Peyer's patch (tissue), 4 donors: ENCODE data around the gene CD40.

Experiments used
- POLR2A ChIP-seq, 2 donors: fragments of 450-650 bp; IDR thresholded peaks; one replicate each; pipeline ENCODE4 v1.5.1; 2017; ENCODE audit warnings: antibody characterized with exemption in 2 of 2, mild to moderate bottlenecking in 2 of 2, moderate library complexity in 2 of 2
- TF ChIP-seq, protein P1 (sequence below), 6 experiments: fragments of 450-650 bp in 4 of 6; fragments of 200-600 bp in 2 of 6; sonication (generic) in 1 of 6; IDR thresholded peaks; one replicate each; pipeline ENCODE4 v1.5.1; 2017 to 2019; ENCODE audit warnings: antibody characterized with exemption in 6 of 6, mild to moderate bottlenecking in 3 of 6, moderate library complexity in 1 of 6

DNA sequence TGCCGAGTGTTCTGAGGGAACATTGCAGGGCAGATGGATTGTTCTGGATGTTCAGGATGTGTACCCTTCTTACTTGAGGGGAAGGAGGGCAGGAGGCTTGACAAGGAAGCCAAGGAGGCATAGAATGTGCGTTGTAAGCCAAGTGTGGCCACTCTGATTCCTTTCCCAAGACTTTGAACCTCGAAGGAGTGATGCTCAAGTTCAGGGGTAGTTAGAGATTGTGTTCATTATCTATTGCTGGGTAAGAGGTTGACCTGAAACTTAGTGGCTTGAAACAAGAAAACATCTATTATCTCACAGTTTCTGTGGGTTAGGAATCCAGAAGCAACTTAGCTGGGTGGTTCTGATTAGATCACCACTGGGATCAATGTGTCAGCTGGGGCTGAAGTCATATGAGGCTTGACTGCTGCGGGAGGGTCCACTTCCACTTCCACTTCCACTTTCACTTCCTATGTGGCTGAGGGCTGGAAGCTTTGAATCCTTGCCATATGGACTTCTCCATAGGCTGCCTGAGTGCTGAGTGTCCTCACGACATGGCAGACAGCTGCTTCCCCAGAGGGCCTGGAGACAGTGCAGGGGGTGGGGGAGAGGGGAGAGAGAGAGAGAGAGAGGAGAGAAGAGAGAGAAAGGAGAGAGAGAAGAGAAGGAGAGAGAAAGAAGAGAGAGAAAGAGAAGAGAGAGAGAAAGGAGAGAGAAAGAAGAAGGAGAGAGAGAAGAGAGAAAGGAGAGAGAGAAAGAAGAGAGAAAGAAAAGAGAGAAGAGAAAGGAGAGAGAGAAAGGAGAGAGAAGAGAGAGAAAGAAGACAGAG is 6.9 kb upstream of the CD40 start:
- TF ChIP-seq, protein P1, sequence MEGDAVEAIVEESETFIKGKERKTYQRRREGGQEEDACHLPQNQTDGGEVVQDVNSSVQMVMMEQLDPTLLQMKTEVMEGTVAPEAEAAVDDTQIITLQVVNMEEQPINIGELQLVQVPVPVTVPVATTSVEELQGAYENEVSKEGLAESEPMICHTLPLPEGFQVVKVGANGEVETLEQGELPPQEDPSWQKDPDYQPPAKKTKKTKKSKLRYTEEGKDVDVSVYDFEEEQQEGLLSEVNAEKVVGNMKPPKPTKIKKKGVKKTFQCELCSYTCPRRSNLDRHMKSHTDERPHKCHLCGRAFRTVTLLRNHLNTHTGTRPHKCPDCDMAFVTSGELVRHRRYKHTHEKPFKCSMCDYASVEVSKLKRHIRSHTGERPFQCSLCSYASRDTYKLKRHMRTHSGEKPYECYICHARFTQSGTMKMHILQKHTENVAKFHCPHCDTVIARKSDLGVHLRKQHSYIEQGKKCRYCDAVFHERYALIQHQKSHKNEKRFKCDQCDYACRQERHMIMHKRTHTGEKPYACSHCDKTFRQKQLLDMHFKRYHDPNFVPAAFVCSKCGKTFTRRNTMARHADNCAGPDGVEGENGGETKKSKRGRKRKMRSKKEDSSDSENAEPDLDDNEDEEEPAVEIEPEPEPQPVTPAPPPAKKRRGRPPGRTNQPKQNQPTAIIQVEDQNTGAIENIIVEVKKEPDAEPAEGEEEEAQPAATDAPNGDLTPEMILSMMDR (IDR thresholded peaks at IDR 0.05) = no peak
- no peak for TF ChIP-seq POLR2A (IDR thresholded peaks at IDR 0.05)
